ENCODE data around the gene DGKQ. TPM values are rescaled to one million over a fixed set of nuclear protein-coding genes. Genes with fewer than 3 reads are reported as not detected.

Gene DGKQ
- total RNA-seq, 1 donor from 2014 or later, result 9.6 TPM

GRCh38 chr4:956531-957230 is 16.7 kb downstream of the DGKQ start:
- intact Hi-C loops (cut with DNase I), result no loop called here
- ATAC-seq (no peak), DNase-seq (ENCODE audit: low spot score) (peak; percentile 27)

GRCh38 chr4:955931-956381 is 17.4 kb downstream of the DGKQ start:
- ATAC-seq (no peak), DNase-seq (ENCODE audit: low spot score) (peak; percentile 42)
- intact Hi-C loops (cut with DNase I), result no loop called here

GRCh38 chr4:955161-955921 is 18.0 kb downstream of the DGKQ start:
- peak; percentile 51 for DNase-seq (ENCODE audit: low spot score)
- intact Hi-C loops (cut with DNase I), result no loop called here
- ATAC-seq, result no peak

GRCh38 chr4:954211-955020 is 19.0 kb downstream of the DGKQ start:
- intact Hi-C loops (cut with DNase I), result no loop called here
- no peak for ATAC-seq
- no peak for DNase-seq (ENCODE audit: low spot score)

- ATAC-seq, result no peak
- DNase-seq (ENCODE audit: low spot score), result peak; percentile 34
- intact Hi-C loops (cut with DNase I), result no loop called here
These were observed 19.8 kb downstream of the DGKQ start for GRCh38 chr4:953574-953915.

- DNase-seq (ENCODE audit: low spot score) (peak; percentile 51), ATAC-seq (no peak)
- intact Hi-C loops (cut with DNase I), result no loop called here
These were observed 20.3 kb downstream of the DGKQ start for GRCh38 chr4:952881-953573.

- DNase-seq (ENCODE audit: low spot score) (peak; percentile 45), ATAC-seq (no peak)
- intact Hi-C loops (cut with DNase I), result no loop called here
These were observed 21.5 kb downstream of the DGKQ start for GRCh38 chr4:951594-952468.

- intact Hi-C loops (cut with DNase I), result no loop called here
- ATAC-seq (no peak), DNase-seq (ENCODE audit: low spot score) (peak; percentile 43)
These were observed 22.2 kb downstream of the DGKQ start for GRCh38 chr4:951186-951585.

- ATAC-seq (no peak), DNase-seq (ENCODE audit: low spot score) (peak; percentile 38)
- intact Hi-C loops (cut with DNase I), result no loop called here
These were observed 23.0 kb downstream of the DGKQ start for GRCh38 chr4:950136-951020.

GRCh38 chr4:949656-950055 is 23.7 kb downstream of the DGKQ start:
- no peak for ATAC-seq
- intact Hi-C loops (cut with DNase I), result no loop called here

GRCh38 chr4:948936-949300 is 24.5 kb downstream of the DGKQ start:
- DNase-seq (ENCODE audit: low spot score), result peak; percentile 43
- no peak for ATAC-seq
- intact Hi-C loops (cut with DNase I), result no loop called here

More at GRCh38 chr4:949656-950055, 23.7 kb downstream of the DGKQ start:
- peak; percentile 43 for DNase-seq (ENCODE audit: low spot score)

- no peak for ATAC-seq
- peak; percentile 50 for DNase-seq (ENCODE audit: low spot score)
- intact Hi-C loops (cut with DNase I), result no loop called here
These were observed 25.1 kb downstream of the DGKQ start for GRCh38 chr4:948101-948935.

GRCh38 chr4:947491-947971 is 25.8 kb downstream of the DGKQ start:
- ATAC-seq (no peak), DNase-seq (ENCODE audit: low spot score) (peak; percentile 48)
- intact Hi-C loops (cut with DNase I), result no loop called here

- intact Hi-C loops (cut with DNase I), result no loop called here
- DNase-seq (ENCODE audit: low spot score), result no peak
- no peak for ATAC-seq
These were observed 26.6 kb downstream of the DGKQ start for GRCh38 chr4:946517-947471.

GRCh38 chr4:946103-946450 is 27.3 kb downstream of the DGKQ start:
- intact Hi-C loops (cut with DNase I), result no loop called here
- DNase-seq (ENCODE audit: low spot score) (no peak), ATAC-seq (no peak)

Measured in sciatic nerve (tissue), 2 donors.